Stimulated activated CD4-positive, alpha-beta T cell treated with anti-CD3 and anti-CD28 coated beads, Interleukin-2, amount 100 ng/mL, for 48 hours (primary cell): ENCODE results near the gene MSX2.
"Not testable (repeated sequence)": the region's sequence is repeated elsewhere in the genome, so short reads cannot be mapped to it uniquely, and the experiment has no call there.

Experiments
- DNase-seq, 2 donors: peaks; one replicate each; pipeline ENCODE4 v3.0.0-alpha.2; 2020

The MSX2 gene

DNA sequence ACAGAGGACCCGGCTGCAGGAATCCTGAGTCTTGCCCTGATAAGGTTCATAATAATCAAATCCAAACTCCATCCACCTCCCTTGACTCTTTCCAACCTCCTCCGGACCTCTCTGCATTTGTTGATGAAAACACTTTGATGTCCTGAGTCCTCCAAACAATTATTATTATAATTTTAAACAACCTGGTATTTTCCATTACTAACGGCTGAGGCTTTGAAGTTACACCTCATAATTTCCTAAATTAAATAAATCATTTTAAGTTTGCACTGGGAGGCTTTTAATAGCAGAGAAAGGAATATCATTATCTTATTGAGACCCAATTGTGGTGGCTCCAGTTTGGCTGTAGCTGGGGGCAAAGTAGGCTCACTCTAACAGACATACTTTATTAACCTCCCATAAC lies 9.5 kb downstream of the MSX2 start:
- DNase-seq: no peak

DNA sequence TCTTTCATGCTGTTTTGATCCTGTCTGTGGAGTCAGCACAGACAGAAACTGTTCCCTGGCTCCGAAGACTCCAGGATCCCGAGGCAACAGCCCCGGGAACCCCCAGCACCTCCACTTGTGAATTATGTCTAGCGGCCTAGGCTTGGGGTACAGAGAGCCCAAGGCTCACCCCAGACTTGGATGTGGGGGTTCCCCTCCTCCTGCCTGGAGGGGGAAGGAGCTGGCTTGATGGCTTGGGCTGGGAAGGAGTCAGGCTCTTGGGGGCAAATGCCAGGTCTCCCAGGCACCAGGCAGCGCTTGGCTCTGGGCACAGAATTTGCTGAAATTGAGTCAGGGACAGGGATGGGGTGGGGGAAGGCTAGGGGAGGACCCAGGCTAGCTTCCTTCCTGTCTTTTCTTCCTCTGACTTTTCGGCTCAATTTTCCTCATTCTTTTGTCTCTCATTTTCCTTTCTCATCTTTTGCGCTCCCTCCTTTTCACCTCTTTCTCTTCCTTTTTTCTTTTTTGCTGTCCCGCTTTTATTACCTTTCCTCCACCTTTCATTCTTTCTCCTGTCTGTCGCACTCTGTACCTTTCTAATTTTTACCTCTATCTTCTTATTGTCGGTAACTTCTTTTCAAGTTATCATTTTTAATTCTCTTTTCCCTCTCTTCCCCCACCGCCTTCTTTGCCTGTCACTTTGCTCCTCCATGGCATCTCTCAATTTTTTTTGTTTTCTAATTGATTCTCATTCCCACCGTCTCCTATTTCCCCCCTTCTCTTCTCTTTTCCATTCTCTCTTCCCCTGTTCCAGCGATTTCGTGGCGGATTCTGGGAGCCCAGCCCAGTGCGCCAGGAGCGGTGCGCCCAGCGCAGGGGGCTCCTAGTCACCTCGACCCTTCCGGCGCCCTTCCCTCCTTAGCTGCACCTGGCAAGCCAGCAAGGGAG lies 10.5 kb downstream of the MSX2 start:
- DNase-seq: no peak

DNA sequence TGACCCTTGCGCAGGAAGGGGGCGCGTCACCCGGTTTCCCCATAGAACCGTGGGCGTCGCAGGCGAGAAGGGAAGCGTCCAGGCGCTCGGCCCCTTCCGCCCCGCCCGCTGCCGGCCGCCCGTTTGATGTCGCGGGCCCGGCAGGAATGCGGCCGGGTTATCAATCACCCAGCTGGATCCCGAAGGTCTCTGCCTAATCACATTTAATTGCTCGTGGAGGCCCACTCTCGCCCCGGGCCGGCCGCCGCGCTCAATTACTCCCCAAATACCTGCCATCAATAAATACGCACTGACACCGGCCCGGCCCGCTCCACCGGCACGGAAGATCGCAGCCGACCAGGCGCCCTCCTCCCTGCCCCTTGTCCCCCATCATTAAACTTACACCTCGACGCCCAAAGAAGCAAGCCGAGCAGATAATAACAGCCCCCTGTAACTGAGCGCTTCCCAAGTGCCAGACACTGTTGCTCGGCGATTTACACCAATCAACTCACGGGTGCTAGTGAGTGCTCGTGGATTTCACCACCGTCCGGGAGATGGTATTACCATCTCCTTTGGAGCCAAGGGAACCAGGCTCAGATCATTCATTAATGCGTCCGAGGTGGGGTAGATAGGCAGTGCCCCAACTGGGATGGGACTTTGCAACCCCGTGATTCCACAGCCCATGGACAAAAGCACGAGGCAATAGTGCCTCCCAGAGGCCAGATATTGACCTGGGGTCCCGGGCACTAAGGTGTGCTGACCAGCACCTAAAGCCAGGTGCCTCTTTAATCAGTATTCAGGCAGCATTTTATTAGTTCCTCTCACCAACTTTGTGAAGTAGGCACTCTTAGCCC lies 11.3 kb downstream of the MSX2 start:
- DNase-seq: no peak

DNA sequence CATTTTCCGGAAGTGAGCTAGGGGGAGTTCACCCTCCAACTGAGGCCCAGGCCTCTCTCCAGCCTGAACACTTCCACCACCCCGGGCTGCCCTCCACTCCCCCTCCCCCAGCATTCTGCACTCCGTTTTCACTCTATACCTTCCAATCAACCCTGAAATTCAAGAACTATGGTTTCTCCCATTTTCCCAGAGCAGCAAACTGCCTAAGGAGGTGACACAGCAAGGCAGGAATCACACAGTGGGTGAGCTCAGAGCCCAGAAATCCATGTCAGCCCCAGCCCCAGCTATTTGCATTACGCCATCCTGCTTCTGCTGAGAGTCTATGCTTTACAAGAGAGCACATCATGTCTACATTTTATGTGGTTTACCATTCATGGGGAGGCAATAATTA lies 11.9 kb downstream of the MSX2 start:
- DNase-seq: no peak

DNA sequence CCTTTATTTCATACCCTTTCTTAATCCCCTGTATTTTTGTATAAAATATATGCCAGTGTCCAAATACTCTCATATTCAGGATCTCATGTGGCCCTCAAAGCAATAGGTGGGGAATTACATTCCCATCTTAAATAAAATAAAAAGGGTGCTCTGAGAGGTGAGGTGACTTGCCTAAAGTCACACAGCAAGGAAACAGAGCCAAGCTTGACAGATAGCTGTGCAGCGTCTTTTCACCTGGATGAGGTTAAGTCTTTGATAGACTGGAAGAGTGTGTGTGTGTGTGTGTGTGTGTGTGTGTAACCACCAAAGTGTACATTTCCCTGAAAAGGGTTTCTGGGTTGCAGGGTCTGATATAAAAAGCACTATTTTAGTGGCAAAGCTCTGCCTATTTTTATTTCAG lies 12.4 kb downstream of the MSX2 start:
- DNase-seq: no peak

DNA sequence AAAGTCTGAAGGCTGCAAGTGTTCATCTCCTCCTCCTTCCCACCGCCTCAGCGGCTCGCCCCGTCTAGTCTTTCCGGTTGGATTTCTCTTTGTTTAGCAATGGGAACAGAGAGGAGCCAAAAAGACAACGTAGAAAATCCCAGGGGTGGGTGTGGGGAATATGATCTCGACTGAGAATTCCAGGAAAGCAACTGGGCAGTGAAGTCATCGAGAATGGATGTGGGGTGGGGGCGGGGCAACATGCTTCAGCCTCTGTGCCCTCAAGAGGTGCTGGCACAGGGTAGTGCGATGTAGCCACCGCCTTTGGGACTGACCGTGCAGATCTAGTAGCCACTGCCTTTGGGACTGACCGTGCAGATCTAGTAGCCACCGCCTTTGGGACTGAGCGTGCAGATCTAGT lies 12.9 kb downstream of the MSX2 start:
- no peak for DNase-seq

DNA sequence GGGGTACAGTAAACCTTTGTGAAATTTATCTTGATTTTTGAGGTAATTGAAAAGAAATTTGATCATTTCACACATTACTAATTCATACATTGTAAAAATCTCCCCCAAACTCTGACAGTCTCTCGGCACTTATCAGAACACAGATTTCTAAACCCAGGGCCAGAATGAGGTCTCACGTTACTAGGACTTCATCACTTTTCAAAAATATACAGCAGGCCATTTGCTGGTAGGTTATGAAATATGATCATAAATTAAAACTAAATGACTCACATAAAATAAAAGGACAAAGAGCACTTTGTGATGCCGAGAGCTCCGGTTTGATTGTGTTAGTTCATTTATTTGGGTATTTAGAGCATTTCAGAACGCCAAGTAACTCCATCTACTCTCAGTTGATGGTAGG lies 17.0 kb downstream of the MSX2 start:
- DNase-seq: no peak

DNA sequence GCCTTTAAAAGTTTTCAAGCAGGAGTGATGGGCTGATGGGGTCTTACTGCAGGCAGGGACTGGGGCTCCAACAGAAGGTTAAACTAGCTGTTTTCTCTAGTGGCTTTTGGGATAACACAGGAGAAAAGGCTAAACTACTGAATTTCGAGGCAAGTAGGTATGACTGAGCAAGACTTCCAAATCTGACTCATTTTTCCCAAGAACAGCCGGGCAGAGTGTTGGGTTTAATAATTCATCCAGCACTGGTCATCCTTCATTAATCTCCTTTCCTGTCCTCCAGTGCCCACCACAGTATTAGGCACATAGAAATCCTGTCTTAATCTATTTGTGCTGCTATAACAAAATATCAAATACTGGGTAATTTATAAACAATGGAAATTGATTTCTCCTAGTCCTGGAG lies 20.5 kb downstream of the MSX2 start:
- no peak for DNase-seq

DNA sequence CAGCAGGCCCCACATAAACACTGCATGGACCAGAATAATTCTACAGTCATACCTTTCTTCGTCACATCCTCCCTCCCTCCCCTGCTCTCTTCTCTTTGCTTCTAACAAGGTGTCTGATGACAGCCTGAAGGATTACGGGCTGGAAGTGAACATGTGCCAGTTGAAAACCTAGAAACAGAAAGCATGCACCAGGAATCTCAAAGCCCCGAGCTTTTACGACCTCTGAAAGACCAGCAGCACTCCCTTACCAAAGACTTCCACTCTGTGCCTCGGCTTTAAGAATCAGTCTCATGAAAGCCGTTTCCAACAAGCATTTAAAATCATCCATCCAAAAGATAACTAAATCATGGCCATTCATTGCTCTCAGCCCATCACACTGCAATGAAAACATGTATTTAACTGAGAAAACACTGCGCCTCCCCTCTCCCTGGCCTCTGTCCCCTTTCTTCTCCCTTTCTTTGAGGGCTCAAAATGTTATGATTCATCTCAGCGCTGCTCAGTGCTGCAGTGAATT lies 21.3 kb downstream of the MSX2 start:
- no peak for DNase-seq

DNA sequence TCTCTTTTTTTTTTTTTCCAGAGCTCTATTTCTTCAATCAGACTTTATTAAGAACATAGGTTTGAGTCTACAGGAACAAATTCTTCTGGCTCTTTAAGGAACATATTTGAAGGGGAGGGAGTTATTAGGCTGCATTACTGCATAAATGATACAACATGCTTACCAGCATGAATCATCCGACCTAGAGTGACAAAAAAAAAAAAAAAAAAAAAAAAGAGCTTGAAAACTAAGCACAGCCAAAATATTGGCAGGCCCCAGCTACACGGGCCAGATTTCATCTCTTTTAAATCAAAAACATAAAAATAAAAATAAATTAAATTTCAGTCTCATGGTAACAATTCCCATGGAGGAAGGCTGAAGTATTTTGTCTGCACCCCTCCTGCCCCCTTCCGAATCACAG lies 26.3 kb downstream of the MSX2 start:
- no peak for DNase-seq

DNA sequence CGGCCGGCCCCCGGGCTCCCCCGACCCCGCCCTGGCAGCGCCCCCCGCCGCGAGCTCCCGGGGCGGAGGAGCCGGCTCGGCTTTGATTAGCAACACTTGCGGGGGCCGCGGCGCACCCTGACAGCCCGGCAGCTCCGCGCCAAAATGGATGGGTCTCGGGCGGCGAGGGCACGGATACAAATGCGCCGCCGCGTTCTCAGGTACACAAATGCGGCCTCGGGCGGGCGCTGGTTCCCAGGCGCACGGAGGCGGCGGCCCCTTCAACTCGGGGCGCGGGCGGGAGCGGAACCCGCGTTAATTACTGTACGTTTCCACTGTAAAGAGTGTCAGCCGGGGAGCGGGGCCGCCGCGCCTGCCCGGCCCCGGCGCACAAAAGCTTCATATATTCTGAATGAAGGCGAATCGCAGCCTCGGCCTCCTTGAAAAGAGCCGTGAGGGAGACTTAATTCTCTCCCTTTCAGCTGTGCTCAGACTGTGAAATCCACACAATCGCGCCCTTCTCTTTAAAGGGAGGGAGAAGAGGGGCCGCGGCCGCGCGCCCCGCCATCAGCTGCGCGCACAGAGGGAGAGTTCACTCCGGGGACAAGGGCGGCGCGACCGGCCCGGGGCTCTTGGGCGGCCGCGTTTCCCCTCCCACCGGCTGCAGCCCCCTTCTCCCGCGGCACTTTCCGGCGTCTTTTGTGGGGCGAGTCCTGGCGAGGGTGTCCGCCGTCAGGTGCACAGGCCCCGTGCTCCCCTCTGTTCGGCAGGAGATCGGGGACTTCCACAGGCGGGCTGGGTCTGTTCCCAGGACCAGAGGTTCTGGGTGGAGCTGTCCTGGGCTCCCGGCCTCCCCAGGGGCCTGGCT lies 27.0 kb downstream of the MSX2 start:
- DNase-seq: no peak

DNA sequence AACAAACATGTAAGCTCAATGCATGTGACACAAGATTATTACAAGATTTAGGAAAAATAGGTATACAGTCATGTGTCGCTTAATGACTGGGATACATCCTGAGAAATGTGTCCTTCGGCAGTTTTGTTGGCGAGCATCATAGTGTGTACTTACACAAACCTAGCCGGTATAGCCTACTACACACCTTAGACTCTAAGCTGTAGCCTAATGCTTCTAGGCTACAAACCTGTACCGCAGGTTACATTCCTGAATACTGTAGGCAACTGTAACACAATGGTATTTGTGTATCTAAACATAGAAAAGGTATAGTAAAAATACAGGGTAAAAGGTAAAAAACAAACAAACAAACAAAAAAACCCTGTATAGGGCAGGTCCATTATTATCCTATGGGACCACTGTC lies 27.7 kb downstream of the MSX2 start:
- DNase-seq: no peak

DNA sequence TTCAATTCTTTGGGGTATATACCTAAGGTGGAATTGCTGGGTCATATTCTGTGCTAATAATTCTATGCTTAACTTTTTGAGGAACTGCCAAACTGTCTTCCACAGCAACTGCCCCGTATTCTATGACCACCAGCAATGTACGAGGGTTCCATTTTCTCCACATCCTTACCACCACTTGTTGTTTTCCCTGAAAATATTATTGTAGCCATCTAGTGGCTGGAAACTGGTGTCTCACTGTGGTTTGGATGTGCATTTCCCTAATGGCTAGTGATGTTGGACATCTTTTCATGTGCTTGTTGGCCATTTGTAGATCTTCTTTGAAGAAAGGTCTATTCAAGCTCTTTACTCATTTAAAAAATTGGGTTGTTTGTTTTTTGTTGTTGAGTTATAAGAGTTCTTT lies 30.7 kb downstream of the MSX2 start:
- DNase-seq: no peak

DNA sequence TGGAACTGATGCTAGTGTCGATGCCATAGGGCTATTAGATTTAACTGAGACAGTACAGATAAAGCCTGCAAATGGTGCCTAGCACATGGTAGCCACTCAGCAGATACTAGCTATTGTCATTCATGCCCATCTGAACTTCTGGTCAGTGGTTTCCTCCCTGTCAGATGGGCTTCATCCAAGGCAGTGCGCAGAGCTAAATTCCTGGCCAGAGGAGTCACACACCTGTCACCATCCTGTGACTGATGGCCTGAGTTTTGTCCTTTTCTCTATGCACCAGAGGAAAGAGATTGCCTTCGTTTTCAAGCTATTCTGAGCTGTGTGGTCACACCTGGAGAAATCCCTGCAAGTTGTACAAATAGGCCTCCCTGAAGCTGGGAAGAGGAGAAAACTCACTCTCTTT lies 34.7 kb downstream of the MSX2 start:
- DNase-seq: no peak

DNA sequence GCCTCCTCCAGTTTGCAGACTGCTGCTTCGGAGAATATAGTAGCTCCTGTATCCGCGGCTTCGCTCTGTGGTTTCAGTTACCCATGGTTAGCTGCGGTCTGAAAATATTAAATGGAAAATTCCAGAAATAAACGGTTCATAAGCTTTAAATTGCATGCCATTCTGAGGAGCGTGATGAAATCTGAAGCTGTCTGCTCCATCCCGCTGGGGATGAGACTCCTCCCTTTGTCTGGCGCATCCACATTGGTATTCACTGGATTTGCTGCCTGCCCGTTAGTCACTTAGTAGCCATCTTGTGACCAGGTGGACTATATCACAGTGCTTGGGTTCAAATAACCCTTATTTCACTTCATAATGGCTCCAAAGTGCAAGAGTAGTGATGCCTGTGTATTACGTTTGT lies 36.3 kb downstream of the MSX2 start:
- DNase-seq: no peak

DNA sequence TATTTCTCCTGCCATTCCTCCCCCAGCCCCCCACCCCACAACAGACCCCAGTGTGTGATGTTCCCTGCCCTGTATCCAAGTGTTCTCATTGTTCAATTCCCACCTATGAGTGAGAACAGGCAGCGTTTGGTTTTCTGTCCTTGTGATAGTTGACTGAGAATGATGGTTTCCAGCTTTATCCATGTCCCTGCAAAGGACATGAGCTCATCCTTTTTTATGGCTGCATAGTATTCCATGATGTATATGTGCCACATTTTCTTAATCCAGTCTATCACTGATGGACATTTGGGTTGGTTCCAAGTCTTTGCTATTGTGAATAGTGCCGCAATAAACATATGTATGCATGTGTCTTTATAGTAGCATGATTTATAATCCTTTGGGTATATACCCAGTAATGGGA lies 37.0 kb downstream of the MSX2 start:
- DNase-seq: not testable (repeated sequence)

DNA sequence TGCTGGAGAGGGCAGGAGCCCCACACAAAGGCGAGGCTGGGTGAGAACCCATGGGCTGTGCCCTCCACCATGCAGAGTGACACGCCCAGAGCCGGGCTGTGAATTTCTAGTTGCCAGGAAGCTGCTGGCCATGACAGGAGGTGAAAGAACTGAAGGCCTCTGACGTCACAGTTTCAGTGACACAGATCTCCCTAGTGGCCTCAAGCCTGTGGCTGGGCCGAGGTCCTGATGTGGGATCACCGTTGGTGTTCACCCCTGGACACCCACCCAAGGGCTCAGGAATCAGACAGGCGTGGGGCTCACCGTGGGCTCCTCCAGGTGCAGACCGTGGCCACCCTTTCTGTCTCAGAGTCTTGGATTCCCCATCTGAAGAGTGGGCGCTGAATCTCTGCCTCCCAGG lies 39.9 kb downstream of the MSX2 start:
- no peak for DNase-seq

DNA sequence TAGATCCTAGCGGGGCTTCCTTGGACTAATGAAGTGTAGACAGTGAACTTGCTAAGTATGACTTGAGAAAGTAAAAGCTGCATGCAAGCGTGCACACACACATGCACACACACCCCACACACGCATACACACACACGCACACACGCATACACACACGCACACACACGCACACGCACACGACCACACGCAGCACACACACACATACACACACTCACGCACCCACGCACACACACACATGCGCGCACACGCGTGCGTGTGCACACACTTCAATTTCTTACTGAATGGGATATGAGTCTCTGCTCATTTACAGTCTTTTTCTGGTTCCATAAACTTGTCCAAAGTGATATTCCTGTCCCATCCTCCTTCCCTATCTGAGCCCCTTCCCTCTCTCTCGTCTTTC lies 41.2 kb downstream of the MSX2 start:
- no peak for DNase-seq

DNA sequence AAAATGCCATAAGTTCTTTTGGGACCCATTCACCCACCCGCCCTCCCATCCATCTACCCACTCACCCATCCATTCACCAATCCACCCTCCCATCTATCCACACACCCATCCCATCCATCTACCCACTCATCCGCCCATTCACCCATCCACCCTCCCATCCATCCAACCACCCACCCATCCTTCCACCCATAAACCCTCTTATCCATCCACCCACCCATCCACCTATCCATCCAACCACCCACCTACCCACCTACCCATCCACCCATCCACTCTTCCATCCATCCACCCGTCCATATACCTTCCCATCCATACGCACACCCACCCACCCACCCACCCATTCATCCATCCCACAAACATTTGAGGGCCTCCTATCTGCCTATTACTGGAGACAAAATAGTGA lies 43.3 kb downstream of the MSX2 start:
- DNase-seq: no peak

DNA sequence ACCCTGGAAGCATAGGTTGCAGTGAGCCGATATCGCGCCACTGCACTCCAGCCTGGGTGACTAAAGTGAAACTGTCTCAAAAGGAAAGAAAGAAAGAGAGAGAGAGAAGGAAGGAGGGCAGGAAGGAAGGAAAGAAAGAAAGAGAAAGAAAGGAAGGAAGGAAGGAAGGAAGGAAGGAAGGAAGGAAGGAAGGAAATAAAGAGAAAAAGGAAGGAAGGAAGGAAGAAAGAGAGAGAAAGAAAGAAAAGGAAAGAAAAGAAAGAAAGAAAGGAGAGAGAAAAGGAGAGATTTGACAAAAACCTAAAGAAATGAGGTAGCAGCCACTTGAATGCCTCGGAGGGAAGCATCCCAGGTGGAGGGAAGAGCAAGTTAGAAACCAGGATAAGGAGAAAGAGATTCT lies 44.6 kb downstream of the MSX2 start:
- no peak for DNase-seq

DNA sequence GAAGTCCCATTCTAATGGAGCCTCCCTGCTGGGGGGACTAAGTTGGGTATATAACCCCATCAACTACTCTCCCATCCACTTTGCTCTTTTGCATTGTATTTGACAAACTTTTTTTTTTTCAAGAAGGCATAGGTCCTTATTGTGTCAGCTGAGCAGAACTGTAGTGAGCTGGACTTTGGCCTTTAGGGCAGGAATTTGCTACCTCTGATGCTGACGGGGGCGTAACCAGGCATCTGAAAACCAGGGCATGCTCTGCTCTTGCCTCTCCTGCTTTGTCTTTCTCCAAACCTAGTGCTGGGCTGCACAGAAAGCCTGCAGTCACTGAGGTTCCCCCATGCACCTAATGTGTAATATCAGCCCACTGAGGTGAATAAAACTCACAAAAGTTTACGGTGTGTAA lies 49.0 kb downstream of the MSX2 start:
- DNase-seq: no peak

DNA sequence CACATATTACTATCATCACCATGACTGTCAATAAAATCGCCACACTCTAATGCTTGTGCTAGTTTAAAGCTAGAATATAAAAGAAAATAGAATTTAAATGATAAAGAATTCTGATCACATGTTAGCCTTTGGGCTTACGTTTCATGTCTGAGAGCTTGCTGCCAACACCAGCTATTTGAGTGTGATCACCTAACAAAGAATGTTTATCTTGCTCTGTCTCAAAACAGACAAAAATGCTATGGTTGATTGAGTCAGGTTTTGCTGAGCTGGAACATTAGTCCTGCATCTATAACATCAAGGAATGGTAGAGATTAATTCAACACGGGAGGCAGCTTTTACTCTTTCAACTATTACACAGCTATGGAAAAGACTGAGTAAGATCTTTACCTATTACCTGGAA lies 50.7 kb downstream of the MSX2 start:
- DNase-seq: no peak

DNA sequence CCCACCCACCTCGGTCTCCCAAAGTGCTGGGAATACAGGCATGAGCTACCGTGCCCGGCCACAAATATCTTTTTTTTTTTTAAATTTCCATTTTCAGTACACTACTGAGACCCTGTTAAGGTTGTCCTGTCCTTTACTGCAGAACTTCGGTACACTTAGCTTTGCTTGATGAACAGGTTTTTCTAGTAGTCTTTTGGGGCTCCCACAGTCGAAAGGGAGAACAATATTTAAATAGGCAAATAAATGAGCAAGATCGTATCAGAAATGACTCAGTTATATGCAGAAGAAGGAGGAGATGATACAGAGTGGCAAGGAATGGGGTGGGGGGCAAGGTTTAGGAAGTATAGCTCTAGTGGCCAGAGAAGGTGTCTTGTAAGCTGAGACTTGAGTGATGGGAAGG lies 52.7 kb downstream of the MSX2 start:
- no peak for DNase-seq
